Activated naive CD8-positive, alpha-beta T cell treated with anti-CD3 and anti-CD28 coated beads, Interleukin-2, amount 50 U/mL, for 24 hours (primary cell): ENCODE results near the gene GRHPR.

Source experiments
- ATAC-seq: fragments of 150-1000 bp; cut with Tn5 transposase; one replicate; pipeline ENCODE4 v1.10.0; 2021
- DNase-seq: peaks from one replicate; pipeline ENCODE4 v3.0.0; 2021
- H3K27ac Mint-ChIP-seq: one replicate; pipeline ENCODE4 v1.8.0; 2021; ENCODE audit warnings: mild to moderate bottlenecking, mixed read lengths
- H3K27me3 Mint-ChIP-seq: one replicate; pipeline ENCODE4 v1.8.0; 2021; ENCODE audit warnings: mixed read lengths
- H3K36me3 Mint-ChIP-seq: one replicate; pipeline ENCODE4 v1.8.0; 2021; ENCODE audit warnings: low read depth, mixed read lengths
- H3K4me1 Mint-ChIP-seq: one replicate; pipeline ENCODE4 v1.8.0; 2021; ENCODE audit warnings: mixed read lengths
- H3K4me3 Mint-ChIP-seq: one replicate; pipeline ENCODE4 v1.8.0; 2021; ENCODE audit warnings: mild to moderate bottlenecking, moderate library complexity, mixed read lengths
- H3K9me3 Mint-ChIP-seq: one replicate; pipeline ENCODE4 v1.8.0; 2021; ENCODE audit warnings: mixed read lengths

The GRHPR gene

DNA sequence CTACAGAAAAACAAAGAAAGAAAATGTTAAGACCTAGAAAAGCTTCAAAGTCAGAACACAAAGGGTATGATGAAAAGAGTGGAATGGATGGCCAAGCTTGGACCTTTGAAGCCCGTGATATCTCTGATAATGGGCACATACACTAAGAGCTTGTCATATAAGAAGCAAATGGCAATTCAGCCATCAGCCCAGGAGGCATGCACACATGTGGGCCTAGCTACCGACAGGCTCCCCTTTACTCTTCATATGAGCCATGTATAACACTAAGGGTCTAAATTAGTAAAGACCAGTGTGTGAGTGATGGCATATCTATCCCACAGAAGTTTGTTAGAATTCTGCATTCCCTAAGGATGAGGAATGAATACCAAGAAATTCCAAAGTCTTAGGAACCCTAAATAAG lies 20.1 kb downstream of the GRHPR start:
- DNase-seq (no peak), ATAC-seq (no peak)
- Mint-ChIP-seq H3K4me1 (peaks cover 7% of the 10 kb centered on the region), H3K27me3 (no peaks in the 10 kb centered on the region), H3K4me3 (no peak overlapping the region), H3K36me3 (peaks cover 23% of the 10 kb centered on the region), H3K27ac (no peak overlapping the region), H3K9me3 (no peaks in the 10 kb centered on the region)

GRCh38 chr9:37443566-37443965 lies 21.1 kb downstream of the GRHPR start:
- H3K4me1 Mint-ChIP-seq = peaks cover 7% of the 10 kb centered on the region
- DNase-seq = no peak
- H3K27ac Mint-ChIP-seq = no peak overlapping the region
- H3K36me3 Mint-ChIP-seq = peaks cover 16% of the 10 kb centered on the region
- H3K4me3 Mint-ChIP-seq = no peak overlapping the region
- no peaks in the 10 kb centered on the region for H3K27me3 Mint-ChIP-seq
- no peaks in the 10 kb centered on the region for H3K9me3 Mint-ChIP-seq
- no peak for ATAC-seq

DNA sequence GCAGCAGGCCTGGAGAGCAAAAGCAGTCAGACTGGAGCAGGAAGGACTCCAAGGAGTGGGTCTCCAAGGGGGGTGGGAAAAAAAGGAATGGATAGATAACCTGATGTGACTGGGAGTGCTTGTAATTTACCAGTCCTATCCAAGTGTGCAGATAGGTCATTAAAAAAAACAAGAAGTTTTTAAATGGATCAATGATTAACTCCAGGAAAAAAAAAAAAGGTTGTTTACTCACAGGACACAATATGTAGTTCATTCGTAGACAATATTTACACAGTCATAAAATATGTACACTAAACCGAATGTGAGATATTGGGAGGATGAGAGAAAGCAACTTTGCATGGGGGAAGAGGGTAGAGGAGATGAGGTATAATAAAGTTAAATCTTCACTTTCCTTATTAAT lies 22.4 kb downstream of the GRHPR start:
- Mint-ChIP-seq H3K36me3 (peaks cover 22% of the 10 kb centered on the region), H3K4me3 (no peak overlapping the region), H3K9me3 (no peaks in the 10 kb centered on the region), H3K4me1 (peaks cover 7% of the 10 kb centered on the region), H3K27me3 (no peaks in the 10 kb centered on the region), H3K27ac (no peak overlapping the region)
- DNase-seq = no peak
- ATAC-seq = no peak

DNA sequence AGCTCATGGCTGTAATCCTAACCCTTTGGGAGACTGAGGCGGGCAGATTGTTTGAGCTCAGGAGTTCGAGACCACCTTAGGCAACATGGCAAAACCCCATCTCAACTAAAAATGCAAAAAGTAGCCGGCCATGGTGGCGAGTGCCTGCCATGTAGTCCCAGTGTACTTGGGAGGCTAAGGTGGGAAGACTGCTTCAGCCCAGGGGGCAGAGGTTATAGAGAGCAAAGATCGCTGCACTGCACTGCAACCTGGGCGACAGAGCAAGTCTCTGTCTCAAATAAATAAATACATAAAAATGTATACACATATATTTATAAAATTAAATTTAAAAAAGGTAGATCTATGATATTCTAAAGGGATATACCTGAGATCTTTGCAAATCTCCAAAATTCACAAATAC lies 23.3 kb downstream of the GRHPR start:
- H3K4me3 Mint-ChIP-seq = no peak overlapping the region
- no peak for ATAC-seq
- no peaks in the 10 kb centered on the region for H3K9me3 Mint-ChIP-seq
- no peak overlapping the region for H3K27ac Mint-ChIP-seq
- H3K4me1 Mint-ChIP-seq = peaks cover 7% of the 10 kb centered on the region
- H3K36me3 Mint-ChIP-seq = peaks cover 28% of the 10 kb centered on the region
- no peaks in the 10 kb centered on the region for H3K27me3 Mint-ChIP-seq
- DNase-seq = no peak

DNA sequence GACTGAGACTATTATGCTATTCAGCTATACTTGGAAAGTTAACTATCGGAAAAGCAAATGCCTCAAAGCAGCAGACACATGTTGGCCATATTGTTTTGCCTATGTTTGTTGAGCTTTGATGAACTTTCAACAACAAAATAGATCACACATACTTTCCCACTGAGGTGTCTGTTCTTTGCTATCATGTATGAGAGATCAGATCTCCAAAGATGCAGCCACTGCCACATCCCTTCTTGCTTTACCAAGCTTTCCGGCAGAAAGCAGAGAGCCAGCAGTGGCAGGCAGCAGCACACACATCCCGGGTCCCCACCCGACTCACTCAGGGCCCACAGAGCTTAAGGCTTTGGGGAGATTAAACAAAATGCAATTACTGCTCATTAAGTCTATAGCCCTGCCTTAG lies 23.9 kb downstream of the GRHPR start:
- ATAC-seq (no peak), DNase-seq (no peak)
- no peaks in the 10 kb centered on the region for H3K27me3 Mint-ChIP-seq
- no peaks in the 10 kb centered on the region for H3K9me3 Mint-ChIP-seq
- H3K4me1 Mint-ChIP-seq = peaks cover 7% of the 10 kb centered on the region
- H3K36me3 Mint-ChIP-seq = peaks cover 27% of the 10 kb centered on the region
- no peak overlapping the region for H3K4me3 Mint-ChIP-seq
- H3K27ac Mint-ChIP-seq = no peak overlapping the region

DNA sequence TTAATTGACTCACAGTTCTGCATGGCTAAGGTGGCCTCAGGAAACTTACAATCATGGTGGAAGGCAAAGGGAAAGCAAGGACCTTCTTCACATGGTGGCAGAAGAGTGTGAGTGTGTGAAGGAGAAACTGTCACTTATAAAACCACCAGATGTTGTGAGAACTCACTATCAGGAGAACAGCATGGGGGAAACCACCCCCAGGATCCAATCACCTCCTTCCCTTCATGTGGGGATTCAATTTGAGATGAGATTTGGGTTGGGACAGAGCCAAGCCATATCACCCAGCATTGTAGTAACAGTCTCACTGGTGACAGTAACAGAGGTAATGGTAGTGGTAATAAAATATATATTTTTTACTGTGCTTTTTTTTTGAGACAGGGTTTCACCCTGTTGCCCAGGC lies 24.6 kb downstream of the GRHPR start:
- Mint-ChIP-seq H3K27me3 (no peaks in the 10 kb centered on the region), H3K4me3 (no peak overlapping the region), H3K9me3 (no peaks in the 10 kb centered on the region), H3K4me1 (peaks cover 7% of the 10 kb centered on the region), H3K27ac (no peak overlapping the region), H3K36me3 (peaks cover 22% of the 10 kb centered on the region)
- no peak for DNase-seq
- no peak for ATAC-seq

- Mint-ChIP-seq H3K27ac (no peak overlapping the region), H3K9me3 (no peaks in the 10 kb centered on the region), H3K36me3 (peaks cover 17% of the 10 kb centered on the region), H3K27me3 (no peaks in the 10 kb centered on the region), H3K4me1 (peaks cover 19% of the 10 kb centered on the region), H3K4me3 (no peak overlapping the region)
- ATAC-seq (no peak), DNase-seq (no peak)
Measured at GRCh38 chr9:37449862-37450632, 27.6 kb downstream of the GRHPR start.

GRCh38 chr9:37451628-37452027 lies 29.1 kb downstream of the GRHPR start:
- Mint-ChIP-seq H3K4me1 (peaks cover 32% of the 10 kb centered on the region), H3K27me3 (no peaks in the 10 kb centered on the region), H3K9me3 (no peaks in the 10 kb centered on the region), H3K4me3 (no peak overlapping the region), H3K27ac (no peak overlapping the region), H3K36me3 (peaks cover 19% of the 10 kb centered on the region)
- ATAC-seq = no peak
- DNase-seq = no peak

DNA sequence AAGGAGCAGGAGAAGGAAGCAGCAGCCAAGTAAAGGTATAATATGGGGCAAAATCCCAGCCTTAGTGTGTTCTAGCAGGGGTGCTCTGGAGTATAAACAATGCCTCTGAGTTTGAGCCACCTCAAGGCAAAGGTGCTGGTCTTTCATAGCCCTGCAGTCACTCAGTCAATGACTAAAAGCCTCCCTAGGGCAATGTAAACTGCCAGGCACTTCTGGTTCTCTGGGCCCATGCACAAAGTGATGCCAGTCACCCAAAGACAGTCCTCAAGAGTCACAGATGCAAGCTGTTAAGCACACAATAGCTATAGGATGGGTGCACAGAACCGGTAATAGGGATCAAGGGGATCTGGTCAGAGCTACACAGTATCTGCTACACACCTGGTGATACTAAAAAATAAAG lies 30.1 kb downstream of the GRHPR start:
- peaks cover 36% of the 10 kb centered on the region for H3K4me1 Mint-ChIP-seq
- no peak overlapping the region for H3K4me3 Mint-ChIP-seq
- peaks cover 19% of the 10 kb centered on the region for H3K36me3 Mint-ChIP-seq
- H3K9me3 Mint-ChIP-seq = no peaks in the 10 kb centered on the region
- ATAC-seq (no peak), DNase-seq (no peak)
- H3K27me3 Mint-ChIP-seq = no peaks in the 10 kb centered on the region
- H3K27ac Mint-ChIP-seq = no peak overlapping the region

GRCh38 chr9:37453827-37454226 lies 31.3 kb downstream of the GRHPR start:
- Mint-ChIP-seq H3K4me3 (no peak overlapping the region), H3K27me3 (no peaks in the 10 kb centered on the region), H3K4me1 (peaks cover 37% of the 10 kb centered on the region), H3K9me3 (no peaks in the 10 kb centered on the region), H3K27ac (no peak overlapping the region), H3K36me3 (peaks cover 19% of the 10 kb centered on the region)
- DNase-seq = no peak
- no peak for ATAC-seq

GRCh38 chr9:37454238-37454637 lies 31.7 kb downstream of the GRHPR start:
- no peak for ATAC-seq
- peaks cover 37% of the 10 kb centered on the region for H3K4me1 Mint-ChIP-seq

GRCh38 chr9:37455884-37456647 lies 33.6 kb downstream of the GRHPR start:
- no peak overlapping the region for H3K4me3 Mint-ChIP-seq
- H3K9me3 Mint-ChIP-seq = no peaks in the 10 kb centered on the region
- H3K27ac Mint-ChIP-seq = no peak overlapping the region
- peak; percentile 65 for ATAC-seq
- no peaks in the 10 kb centered on the region for H3K27me3 Mint-ChIP-seq
- DNase-seq = no peak
- peaks cover 38% of the 10 kb centered on the region for H3K4me1 Mint-ChIP-seq
- peaks cover 5% of the 10 kb centered on the region for H3K36me3 Mint-ChIP-seq

More at GRCh38 chr9:37454238-37454637, 31.7 kb downstream of the GRHPR start:
- H3K36me3 Mint-ChIP-seq = peaks cover 19% of the 10 kb centered on the region
- DNase-seq = no peak
- no peak overlapping the region for H3K4me3 Mint-ChIP-seq
- H3K27me3 Mint-ChIP-seq = no peaks in the 10 kb centered on the region
- H3K9me3 Mint-ChIP-seq = no peaks in the 10 kb centered on the region
- H3K27ac Mint-ChIP-seq = no peak overlapping the region

DNA sequence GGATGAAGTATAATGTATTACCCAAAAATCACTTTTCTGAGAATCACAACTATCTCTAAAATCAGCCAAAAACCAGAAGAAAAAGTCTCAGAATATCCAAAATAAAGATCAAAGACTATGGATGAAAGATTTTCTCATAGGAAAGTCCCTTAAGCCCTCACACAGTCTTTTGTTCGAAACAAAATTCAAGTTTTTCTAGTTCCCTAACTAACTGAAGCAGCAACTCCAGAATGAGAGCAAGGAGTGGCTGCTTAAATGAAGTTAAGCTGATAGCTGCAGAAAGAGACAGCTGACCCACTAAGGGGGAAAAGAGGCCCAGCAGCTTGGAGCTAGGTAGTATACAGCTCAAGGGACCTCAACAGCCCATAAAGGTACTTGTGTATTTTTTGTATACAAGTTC lies 34.3 kb downstream of the GRHPR start:
- H3K27ac Mint-ChIP-seq = no peak overlapping the region
- H3K4me3 Mint-ChIP-seq = no peak overlapping the region
- no peak for DNase-seq
- ATAC-seq = no peak
- H3K4me1 Mint-ChIP-seq = peaks cover 42% of the 10 kb centered on the region
- H3K36me3 Mint-ChIP-seq = peaks cover 2% of the 10 kb centered on the region
- no peaks in the 10 kb centered on the region for H3K27me3 Mint-ChIP-seq
- H3K9me3 Mint-ChIP-seq = no peaks in the 10 kb centered on the region

GRCh38 chr9:37464006-37464405 lies 41.5 kb downstream of the GRHPR start:
- peak overlapping the region; percentile 93 for H3K4me3 Mint-ChIP-seq
- ATAC-seq = no peak

More at GRCh38 chr9:37464006-37464405, 41.5 kb downstream of the GRHPR start:
- H3K4me1 Mint-ChIP-seq = peaks cover 50% of the 10 kb centered on the region
- H3K27me3 Mint-ChIP-seq = no peaks in the 10 kb centered on the region
- H3K36me3 Mint-ChIP-seq = peaks cover 5% of the 10 kb centered on the region
- DNase-seq = no peak
- no peaks in the 10 kb centered on the region for H3K9me3 Mint-ChIP-seq
- H3K27ac Mint-ChIP-seq = peak overlapping the region; percentile 96
